HepG2 (cell line): Measurements from ENCODE around the gene SLC25A17. TPM values are rescaled to one million over a fixed set of nuclear protein-coding genes. Genes with fewer than 3 reads are reported as not detected.

ENCODE experiments used
- AGO1 ChIP-seq: fragments of 200-400 bp; formaldehyde crosslinking; IDR thresholded peaks from 2 replicates; pipeline ENCODE4 v1.6.1; 2017; ENCODE audit warnings: mild to moderate bottlenecking, low read depth, low read length, moderate library complexity; ENCODE audit not compliant: poor library complexity, severe bottlenecking
- ARNT ChIP-seq: fragments of 450-650 bp; IDR thresholded peaks from 2 replicates; pipeline ENCODE4 v1.6.1; 2017
- FOXA3 ChIP-seq: IDR thresholded peaks from 2 replicates; pipeline ENCODE4 v1.6.1; 2016; ENCODE audit warnings: missing genetic modification reagents, missing compliant biosample characterization
- HMGXB4 ChIP-seq, 2 experiments: sonication (generic) in 1 of 2; formaldehyde crosslinking in 1 of 2; IDR thresholded peaks; 2 replicates each; pipeline versions ENCODE4 v1.4.0 to v1.6.1; 2018 to 2020; ENCODE audit warnings: missing genetic modification reagents in 2 of 2, borderline replicate concordance in 1 of 2, low read depth in 1 of 2, mild to moderate bottlenecking in 1 of 2, missing biosample characterization in 1 of 2
- MED13 ChIP-seq: sonication (generic); formaldehyde crosslinking; IDR thresholded peaks from 2 replicates; pipeline ENCODE4 v1.5.0; 2020; ENCODE audit warnings: missing genetic modification reagents
- SIN3B ChIP-seq: fragments of 150-350 bp; IDR thresholded peaks from 2 replicates; pipeline ENCODE4 v1.6.1; 2014; ENCODE audit warnings: low read length
- SRSF1 ChIP-seq: fragments of 200-400 bp; formaldehyde crosslinking; optimal IDR thresholded peaks from 2 replicates; pipeline ENCODE3; 2017; ENCODE audit warnings: mild to moderate bottlenecking, low read depth, low read length, moderate library complexity
- TAF15 ChIP-seq: fragments of 200-400 bp; formaldehyde crosslinking; IDR thresholded peaks from one replicate; pipeline ENCODE4 v1.6.1; 2018; ENCODE audit warnings: mild to moderate bottlenecking, low read depth, low read length; ENCODE audit not compliant: poor library complexity, severe bottlenecking
- XBP1 ChIP-seq: sonication (generic); formaldehyde crosslinking; IDR thresholded peaks from 2 replicates; pipeline ENCODE4 v1.5.0; 2020; ENCODE audit warnings: missing genetic modification reagents
- ZNF142 ChIP-seq: sonication (generic); formaldehyde crosslinking; IDR thresholded peaks from 2 replicates; pipeline ENCODE4 v1.4.0; 2020; ENCODE audit warnings: missing genetic modification reagents
- ZNF160 ChIP-seq: sonication (generic); formaldehyde crosslinking; IDR thresholded peaks from 2 replicates; pipeline ENCODE4 v1.8.0; 2022; ENCODE audit warnings: mild to moderate bottlenecking, inconsistent platforms, missing genetic modification reagents
- ZNF350 ChIP-seq: sonication (generic); formaldehyde crosslinking; IDR thresholded peaks from 2 replicates; pipeline ENCODE4 v1.4.0; 2020; ENCODE audit warnings: mild to moderate bottlenecking, low read depth, missing genetic modification reagents, borderline replicate concordance
- ZNF83 ChIP-seq: sonication (generic); formaldehyde crosslinking; IDR thresholded peaks from 2 replicates; pipeline ENCODE4 v1.4.0; 2020; ENCODE audit warnings: missing genetic modification reagents, mild to moderate bottlenecking, borderline replicate concordance
- ZSCAN21 ChIP-seq: sonication (generic); formaldehyde crosslinking; IDR thresholded peaks from 2 replicates; pipeline ENCODE4 v1.8.0; 2022; ENCODE audit warnings: mild to moderate bottlenecking, missing genetic modification reagents, moderate library complexity, borderline replicate concordance
- polyA plus RNA-seq, 8 experiments: library from polyadenylated mRNA; depleted of rRNA in 3 of 8; stranded (reverse) in 7 of 8; unstranded in 1 of 8; fragments of >200 nt; fragmentation: Illumina TruSeq in 4 of 8; extraction: Trizol in 4 of 8; gene quantifications; 2 replicates each; pipeline versions ENCODE4 v1.2.1 to v1.2.3, GENCODE V29; 2011 to 2016; ENCODE audit warnings: low read depth in 4 of 8, missing spikeins in 1 of 8, mixed read lengths in 1 of 8; ENCODE audit not compliant: insufficient read depth in 1 of 8
- total RNA-seq, 5 experiments: library from RNA; depleted of rRNA; stranded (reverse); fragments of >200 nt; fragmentation: Illumina TruSeq; extraction: Trizol; gene quantifications; 2 replicates each; pipeline ENCODE4 v1.2.3, GENCODE V29; 2016; ENCODE audit warnings: low read depth in 1 of 5
- TF ChIP-seq, protein P1 (sequence below): sonication (generic); formaldehyde crosslinking; IDR thresholded peaks from 2 replicates; pipeline ENCODE4 v1.4.0; 2020; ENCODE audit warnings: missing genetic modification reagents
- TF ChIP-seq, protein P2 (sequence below): sonication (generic); formaldehyde crosslinking; conservative IDR thresholded peaks from 2 replicates; pipeline ENCODE4 v1.8.0; 2022; ENCODE audit warnings: low read depth, missing genetic modification reagents
- TF ChIP-seq, protein P3 (sequence below): sonication (generic); formaldehyde crosslinking; IDR thresholded peaks from 2 replicates; pipeline ENCODE4 v1.4.0; 2020; ENCODE audit warnings: low read depth, mild to moderate bottlenecking, missing genetic modification reagents

The SLC25A17 gene
- total and polyA plus RNA-seq, 2 of the 13 experiments (the other 11 are each of a cell fraction or from before 2014, with no cell fraction given), result 15.7 to 27.9 TPM

- TF ChIP-seq ZSCAN21, result 0 out of 2 replicates have a peak, but pooled peaks have one; percentile 42
- no peak for TF ChIP-seq TAF15
- no peak for TF ChIP-seq FOXA3
- TF ChIP-seq ARNT, result no peak
- no peak for TF ChIP-seq XBP1 (CRISPR knock-in tag)
- TF ChIP-seq ZNF350 (CRISPR knock-in tag), result peak; percentile 66; the same call in 1 of the 2 replicates
- TF ChIP-seq SRSF1, result no peak
- TF ChIP-seq, protein P1, sequence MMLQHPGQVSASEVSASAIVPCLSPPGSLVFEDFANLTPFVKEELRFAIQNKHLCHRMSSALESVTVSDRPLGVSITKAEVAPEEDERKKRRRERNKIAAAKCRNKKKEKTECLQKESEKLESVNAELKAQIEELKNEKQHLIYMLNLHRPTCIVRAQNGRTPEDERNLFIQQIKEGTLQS, result no peak
- TF ChIP-seq, protein P2, sequence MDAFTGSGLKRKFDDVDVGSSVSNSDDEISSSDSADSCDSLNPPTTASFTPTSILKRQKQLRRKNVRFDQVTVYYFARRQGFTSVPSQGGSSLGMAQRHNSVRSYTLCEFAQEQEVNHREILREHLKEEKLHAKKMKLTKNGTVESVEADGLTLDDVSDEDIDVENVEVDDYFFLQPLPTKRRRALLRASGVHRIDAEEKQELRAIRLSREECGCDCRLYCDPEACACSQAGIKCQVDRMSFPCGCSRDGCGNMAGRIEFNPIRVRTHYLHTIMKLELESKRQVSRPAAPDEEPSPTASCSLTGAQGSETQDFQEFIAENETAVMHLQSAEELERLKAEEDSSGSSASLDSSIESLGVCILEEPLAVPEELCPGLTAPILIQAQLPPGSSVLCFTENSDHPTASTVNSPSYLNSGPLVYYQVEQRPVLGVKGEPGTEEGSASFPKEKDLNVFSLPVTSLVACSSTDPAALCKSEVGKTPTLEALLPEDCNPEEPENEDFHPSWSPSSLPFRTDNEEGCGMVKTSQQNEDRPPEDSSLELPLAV (CRISPR knock-in tag), result no peak
- peak; percentile 50 to 58; a peak in 3 of 4 replicates for TF ChIP-seq HMGXB4 (CRISPR knock-in tag; IDR thresholded peaks at IDR 0.05; ENCODE audit: borderline replicate concordance in 1 of 2, low read depth in 1 of 2)
- TF ChIP-seq SIN3B, result no peak
- 0 out of 2 replicates have a peak, but pooled peaks have one; percentile 45 for TF ChIP-seq ZNF83 (CRISPR knock-in tag)
- peak; percentile 23 for TF ChIP-seq AGO1
- no peak; the same call in 1 of the 2 replicates for TF ChIP-seq ZNF142 (CRISPR knock-in tag)
- peak; percentile 80 for TF ChIP-seq ZNF160 (CRISPR knock-in tag)
- TF ChIP-seq, protein P3, sequence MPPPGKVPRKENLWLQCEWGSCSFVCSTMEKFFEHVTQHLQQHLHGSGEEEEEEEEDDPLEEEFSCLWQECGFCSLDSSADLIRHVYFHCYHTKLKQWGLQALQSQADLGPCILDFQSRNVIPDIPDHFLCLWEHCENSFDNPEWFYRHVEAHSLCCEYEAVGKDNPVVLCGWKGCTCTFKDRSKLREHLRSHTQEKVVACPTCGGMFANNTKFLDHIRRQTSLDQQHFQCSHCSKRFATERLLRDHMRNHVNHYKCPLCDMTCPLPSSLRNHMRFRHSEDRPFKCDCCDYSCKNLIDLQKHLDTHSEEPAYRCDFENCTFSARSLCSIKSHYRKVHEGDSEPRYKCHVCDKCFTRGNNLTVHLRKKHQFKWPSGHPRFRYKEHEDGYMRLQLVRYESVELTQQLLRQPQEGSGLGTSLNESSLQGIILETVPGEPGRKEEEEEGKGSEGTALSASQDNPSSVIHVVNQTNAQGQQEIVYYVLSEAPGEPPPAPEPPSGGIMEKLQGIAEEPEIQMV (CRISPR knock-in tag), result no peak
- TF ChIP-seq MED13, result no peak
Measured at GRCh38 chr22:40818747-40819598, at the start of gene SLC25A17 (continued).
